ENCODE results near the gene RPL22. TPM values are rescaled to one million over a fixed set of nuclear protein-coding genes. Genes with fewer than 3 reads are reported as not detected.
A peak's percentile ranks its signal among the peaks of the same experiment; 100 is the strongest.

RPL22 gene
- total and polyA plus RNA-seq, 2 of the 13 experiments (the other 11 are each of a cell fraction or from before 2014, with no cell fraction given) = 214 to 545 TPM

GRCh38 chr1:6245086-6245868, 45.9 kb upstream of the RPL22 start (continued):
- TF ChIP-seq NFE2L1 (CRISPR knock-in tag; IDR thresholded peaks at IDR 0.05; ENCODE audit: borderline replicate concordance) = no peak
- peak; percentile 83; the same call in 1 of the 2 replicates for TF ChIP-seq YEATS4 (CRISPR knock-in tag; IDR thresholded peaks at IDR 0.05; ENCODE audit: borderline replicate concordance)
- TF ChIP-seq NFKB2 (CRISPR knock-in tag; IDR thresholded peaks at IDR 0.05; ENCODE audit: borderline replicate concordance) = peak; percentile 100
- TF ChIP-seq ZNF800 (CRISPR knock-in tag; IDR thresholded peaks at IDR 0.05) = peak; percentile 98
- TF ChIP-seq MAFG (CRISPR knock-in tag; IDR thresholded peaks at IDR 0.05) = no peak
- TF ChIP-seq CENPX (CRISPR knock-in tag; IDR thresholded peaks at IDR 0.05) = no peak
- TF ChIP-seq BRF2 (CRISPR knock-in tag; IDR thresholded peaks at IDR 0.05) = no peak; the same call in 1 of the 2 replicates
- TF ChIP-seq CAMTA2 (CRISPR knock-in tag; IDR thresholded peaks at IDR 0.05; ENCODE audit: borderline replicate concordance) = peak; percentile 96; the same call in 1 of the 2 replicates
- peak; percentile 98; the same call in 1 of the 2 replicates for TF ChIP-seq TIGD3 (CRISPR knock-in tag; IDR thresholded peaks at IDR 0.05; ENCODE audit: borderline replicate concordance)
- TF ChIP-seq NONO (IDR thresholded peaks at IDR 0.05) = no peak
- peak; percentile 88 for TF ChIP-seq NONO (CRISPR knock-in tag; conservative IDR thresholded peaks at IDR 0.05)
- peak; percentile 87 for TF ChIP-seq ZNF720 (CRISPR knock-in tag; IDR thresholded peaks at IDR 0.05)
- TF ChIP-seq ZNF574 (CRISPR knock-in tag; IDR thresholded peaks at IDR 0.05) = peak; percentile 94
- TF ChIP-seq DZIP1 (CRISPR knock-in tag; IDR thresholded peaks at IDR 0.05) = peak; percentile 97; the same call in 1 of the 2 replicates
- peak; percentile 42; the same call in 1 of the 2 replicates for TF ChIP-seq CENPBD1 (CRISPR knock-in tag; IDR thresholded peaks at IDR 0.05; ENCODE audit: borderline replicate concordance, low read depth)
- peak; percentile 97; the same call in 1 of the 2 replicates for TF ChIP-seq ZNF75D (CRISPR knock-in tag; IDR thresholded peaks at IDR 0.05; ENCODE audit: borderline replicate concordance)
- TF ChIP-seq ZNF337 (CRISPR knock-in tag; IDR thresholded peaks at IDR 0.05; ENCODE audit: borderline replicate concordance, low read depth) = peak; percentile 93; the same call in 1 of the 2 replicates
